ENCODE results near the gene ADGRF4.

GRCh38 chr6:47733879-47734558, 35.6 kb downstream of the ADGRF4 start:
- no peak for TF ChIP-seq CTCF (IDR thresholded peaks at IDR 0.05)
- TF ChIP-seq EP300 (IDR thresholded peaks at IDR 0.05) = no peak
- TF ChIP-seq POLR2A (IDR thresholded peaks at IDR 0.05) = no peak
